GM21529 (cell line): ENCODE data around the gene HOXA13.
A peak's percentile ranks its signal among the peaks of the same experiment; 100 is the strongest.

ENCODE experiments used
- ATAC-seq: cut with Tn5 transposase; IDR thresholded peaks from one replicate; pipeline ENCODE4 v1.9.1; 2021; ENCODE audit not compliant: unreplicated experiment

HOXA13 gene

DNA sequence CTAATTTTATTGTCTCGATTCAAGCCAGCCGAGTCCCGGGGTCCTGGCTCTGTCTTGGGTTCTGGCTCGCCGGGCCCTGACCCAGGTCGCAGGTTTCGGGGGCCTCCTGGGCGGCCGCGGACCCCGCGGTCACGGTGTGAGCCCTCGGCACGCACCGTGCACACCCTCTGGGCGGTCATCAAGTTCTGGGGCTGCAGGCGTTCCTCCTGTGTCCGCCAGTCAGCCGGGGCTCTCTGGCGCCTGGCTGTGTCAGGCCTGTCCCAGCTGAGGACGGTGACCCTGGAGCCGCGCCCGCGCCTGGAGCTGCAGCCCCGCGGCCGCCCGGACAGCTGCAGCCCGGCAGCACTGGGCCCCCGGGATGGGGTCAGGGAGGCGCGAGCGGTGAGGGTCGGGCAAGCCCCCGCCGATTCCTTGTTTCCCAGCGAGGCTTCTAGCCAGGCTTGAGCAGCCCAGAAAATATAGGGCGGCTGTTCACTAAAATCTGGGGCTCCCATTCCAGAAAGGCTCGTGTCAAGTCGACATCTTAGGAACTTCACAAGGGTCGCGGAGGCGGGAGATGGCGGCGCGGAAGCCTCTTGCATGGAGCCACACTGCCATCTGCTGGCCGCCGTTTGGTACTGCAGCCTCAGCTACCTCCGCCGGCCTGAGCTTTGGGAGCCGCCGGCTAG is 39.2 kb downstream of the HOXA13 start:
- peak; percentile 74 for ATAC-seq

- ATAC-seq, result no peak
Observed at GRCh38 chr7:27160145-27160545, 39.7 kb downstream of the HOXA13 start.

DNA sequence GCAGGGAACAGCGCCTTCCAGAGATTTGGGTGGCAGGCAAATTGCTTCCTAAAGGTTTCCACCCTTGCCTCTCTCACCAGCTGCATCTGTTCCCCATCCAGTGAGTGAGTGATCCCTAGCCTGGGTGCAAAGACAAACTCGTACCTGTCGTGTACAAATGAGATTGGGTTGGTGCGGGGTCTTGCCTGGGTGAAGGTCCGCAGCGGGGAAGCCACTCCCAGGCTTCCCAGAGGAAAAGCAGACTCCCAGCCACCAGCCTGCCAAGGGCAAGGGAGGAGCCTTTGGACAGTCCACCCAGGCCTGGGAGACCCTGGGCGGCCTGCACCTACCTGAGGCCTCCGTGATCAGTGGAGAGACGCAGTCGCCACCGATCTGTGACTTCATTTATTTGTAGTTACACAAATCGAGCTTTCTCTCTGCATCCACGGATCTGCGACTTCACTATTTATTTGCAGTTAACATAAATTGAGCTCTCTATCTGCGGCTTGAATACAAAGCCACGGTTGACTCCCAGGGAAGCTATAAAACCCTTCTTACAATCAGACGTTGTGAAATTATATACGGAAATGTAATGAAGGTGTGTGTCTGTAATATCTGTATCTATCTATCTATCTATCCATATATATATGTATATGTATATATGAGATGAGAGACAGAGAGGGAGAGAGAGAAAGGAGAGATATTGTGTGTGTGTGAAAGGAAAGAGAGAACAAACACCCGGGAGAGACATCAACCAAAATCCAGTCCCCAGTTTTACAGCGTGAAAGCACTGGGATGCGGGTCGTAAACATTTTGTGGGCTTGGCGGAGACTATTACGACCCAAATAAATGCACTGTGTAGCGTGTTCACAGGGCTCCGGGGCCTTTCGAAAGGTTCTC is 40.4 kb downstream of the HOXA13 start:
- ATAC-seq, result no peak

- no peak for ATAC-seq
Observed at GRCh38 chr7:27158436-27159265, 41.2 kb downstream of the HOXA13 start.

- ATAC-seq, result no peak
Observed at GRCh38 chr7:27157702-27158431, 42.0 kb downstream of the HOXA13 start.

DNA sequence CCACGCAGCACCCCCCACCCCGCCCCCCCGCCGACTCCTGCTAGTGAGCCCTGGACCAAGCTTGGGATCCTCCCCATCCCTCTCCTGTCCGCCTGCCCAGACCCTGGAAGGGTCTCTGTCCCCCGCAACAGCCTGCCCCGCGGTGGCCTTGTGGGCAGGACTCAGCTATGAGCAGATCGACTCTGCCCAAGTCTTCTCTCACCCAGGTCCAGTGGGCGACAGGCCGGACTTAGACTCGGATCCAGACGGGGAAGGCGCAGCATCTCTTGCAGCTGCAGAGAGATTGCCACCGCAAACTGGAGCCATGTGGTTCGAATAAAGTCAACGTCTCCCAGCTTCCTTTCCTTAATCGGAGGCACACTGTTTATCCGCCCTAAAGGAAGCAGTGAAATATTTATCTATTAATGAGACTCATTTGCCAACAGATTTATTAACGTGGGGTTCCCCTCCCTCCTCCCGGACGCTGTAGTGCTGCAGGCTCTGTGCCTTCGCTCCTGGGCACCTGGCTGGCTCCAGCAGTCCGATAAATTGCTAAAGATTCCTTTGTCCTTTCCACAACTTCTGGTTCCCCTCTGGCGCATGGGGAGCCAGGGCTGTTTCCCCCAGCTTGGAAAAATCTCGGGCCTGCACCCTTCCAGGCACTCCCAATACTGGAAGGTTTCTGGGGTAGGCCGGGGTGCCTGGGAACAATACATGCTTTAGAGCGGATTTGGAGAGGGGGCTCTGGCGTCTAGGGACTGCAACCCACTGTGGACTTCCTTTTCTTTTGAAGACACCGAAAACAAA is 42.8 kb downstream of the HOXA13 start:
- ATAC-seq, result no peak

DNA sequence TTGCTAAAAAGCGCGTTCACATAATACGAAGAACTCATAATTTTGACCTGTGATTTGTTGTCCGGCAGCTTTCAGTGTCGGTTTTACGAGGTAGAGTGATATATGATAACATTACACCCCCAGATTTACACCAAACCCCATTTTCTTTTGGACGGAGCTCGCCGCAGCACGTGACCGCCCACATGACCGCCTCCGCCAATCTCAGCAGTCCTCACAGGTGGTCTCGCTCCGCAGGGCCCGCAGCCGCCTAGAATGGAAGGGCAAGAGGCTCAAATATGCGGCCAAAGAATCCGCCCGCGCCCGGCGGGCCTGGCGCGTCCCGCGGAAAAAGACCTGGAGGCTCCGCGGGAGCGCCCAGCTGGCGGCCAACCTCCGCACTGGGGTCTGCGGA is 43.4 kb downstream of the HOXA13 start, which contains the start of gene HOXA7:
Gene HOXA7, minus strand, starts transcription at position 168 of the 391 bp plus-strand sequence. Its CDS starts 130 bp downstream, at position 38.
- no peak for ATAC-seq

- ATAC-seq, result no peak
Observed at GRCh38 chr7:27155816-27156507, 43.9 kb downstream of the HOXA13 start.

DNA sequence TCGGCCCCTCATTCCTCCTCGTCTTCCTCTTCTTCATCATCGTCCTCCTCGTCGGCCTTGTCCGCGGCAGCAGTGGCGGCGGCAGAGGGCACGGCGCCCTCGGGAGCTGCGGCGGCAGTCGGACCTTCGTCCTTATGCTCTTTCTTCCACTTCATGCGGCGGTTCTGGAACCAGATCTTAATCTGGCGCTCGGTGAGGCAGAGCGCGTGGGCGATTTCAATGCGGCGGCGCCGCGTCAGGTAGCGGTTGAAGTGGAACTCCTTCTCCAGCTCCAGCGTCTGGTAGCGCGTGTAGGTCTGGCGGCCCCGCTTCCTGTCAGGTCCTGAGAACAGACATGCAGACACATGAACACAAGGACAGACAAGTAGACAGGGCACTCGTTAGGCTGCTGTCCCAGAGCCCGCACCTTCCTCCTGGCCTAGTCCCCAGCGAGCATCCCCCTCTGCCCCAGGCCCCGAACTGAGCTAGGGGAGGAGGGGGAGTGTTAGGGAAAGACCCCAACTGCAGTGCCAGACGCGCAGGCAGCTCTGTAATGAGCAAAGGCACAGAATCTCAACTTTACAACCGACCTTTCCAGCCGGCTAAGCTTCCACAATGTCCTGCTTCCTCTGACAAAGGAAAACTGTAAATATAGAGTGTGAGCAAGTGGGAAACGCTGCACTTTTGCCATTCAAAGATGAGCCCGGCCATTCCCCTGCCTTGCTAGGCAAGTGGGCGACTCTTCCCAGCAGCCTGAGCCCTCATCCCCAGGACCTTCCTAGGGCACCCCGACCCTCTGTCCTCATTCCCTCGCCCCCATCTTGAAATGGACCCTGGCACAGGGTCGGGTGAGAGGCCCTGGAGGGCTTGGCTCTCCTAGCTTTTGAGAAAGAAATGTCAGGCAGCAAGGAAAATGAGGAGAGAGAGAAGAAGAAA is 44.7 kb downstream of the HOXA13 start:
- no peak for ATAC-seq

- ATAC-seq, result no peak
Observed at GRCh38 chr7:27154369-27154768, 45.5 kb downstream of the HOXA13 start.

- no peak for ATAC-seq
Observed at GRCh38 chr7:27153526-27153925, 46.4 kb downstream of the HOXA13 start.

DNA sequence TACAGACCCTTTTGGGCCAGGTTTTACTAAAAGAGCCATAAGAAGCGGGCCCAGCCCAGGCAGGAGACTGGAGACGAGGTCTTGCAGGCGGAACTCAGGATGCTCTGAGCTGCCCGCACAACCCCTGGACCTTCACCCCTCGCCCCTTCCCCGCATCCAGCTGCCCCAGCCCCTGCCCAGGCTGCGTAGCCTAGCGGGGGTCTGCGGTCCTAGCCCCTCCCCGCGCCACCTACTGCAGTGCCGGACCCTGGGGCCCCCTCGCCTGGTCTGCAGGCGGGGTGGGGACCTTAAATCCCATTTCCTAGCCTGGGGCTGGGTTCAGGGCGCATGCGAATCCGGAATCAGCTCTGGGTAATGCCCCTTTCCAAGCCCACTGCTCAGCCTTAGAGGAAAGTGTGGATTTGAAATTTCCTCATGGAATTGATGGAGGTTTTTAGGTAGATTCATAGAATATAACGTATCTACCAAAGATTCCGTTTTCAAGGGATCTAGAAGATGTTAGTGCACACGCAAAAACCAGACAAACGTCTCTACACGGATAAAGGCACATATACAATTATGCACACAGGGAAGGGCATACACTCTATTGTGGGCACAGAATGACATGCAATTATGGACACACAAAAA is 47.0 kb downstream of the HOXA13 start:
- ATAC-seq, result no peak

GRCh38 chr7:27151931-27152815 is 47.7 kb downstream of the HOXA13 start, which contains the start of gene HOXA3:
Gene HOXA3 (minus strand): TSS chr7:27152583. CDS start chr7:27110640, 41,943 bp downstream.
- no peak for ATAC-seq

DNA sequence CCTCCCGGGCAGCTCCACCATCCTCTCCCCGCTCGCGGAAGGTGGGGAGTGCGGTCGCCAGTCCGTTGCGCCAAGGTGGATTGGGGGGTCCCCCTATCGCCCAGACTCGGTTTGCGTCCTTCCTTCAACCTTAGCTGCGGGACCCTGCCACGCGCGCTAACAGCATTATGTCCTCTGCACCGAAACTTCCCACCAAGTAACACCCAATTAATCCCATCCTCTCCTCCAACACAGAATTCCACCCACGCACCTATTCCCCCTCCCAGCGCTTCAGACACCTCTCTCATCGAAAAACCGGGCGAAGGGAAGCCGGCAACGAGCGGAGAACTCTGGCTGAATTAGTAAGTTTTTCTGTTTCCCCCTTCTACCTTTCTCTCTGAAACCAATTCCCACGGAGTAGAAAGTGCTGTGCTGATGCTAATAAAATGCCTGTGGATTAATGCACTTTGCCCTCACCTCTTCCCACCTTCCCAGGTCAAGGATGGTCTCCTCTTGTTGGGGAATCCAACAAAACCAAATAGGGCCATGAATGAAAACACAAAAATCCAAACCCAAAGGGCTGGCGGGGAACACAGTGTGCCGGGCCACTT is 48.5 kb downstream of the HOXA13 start:
- ATAC-seq, result no peak

DNA sequence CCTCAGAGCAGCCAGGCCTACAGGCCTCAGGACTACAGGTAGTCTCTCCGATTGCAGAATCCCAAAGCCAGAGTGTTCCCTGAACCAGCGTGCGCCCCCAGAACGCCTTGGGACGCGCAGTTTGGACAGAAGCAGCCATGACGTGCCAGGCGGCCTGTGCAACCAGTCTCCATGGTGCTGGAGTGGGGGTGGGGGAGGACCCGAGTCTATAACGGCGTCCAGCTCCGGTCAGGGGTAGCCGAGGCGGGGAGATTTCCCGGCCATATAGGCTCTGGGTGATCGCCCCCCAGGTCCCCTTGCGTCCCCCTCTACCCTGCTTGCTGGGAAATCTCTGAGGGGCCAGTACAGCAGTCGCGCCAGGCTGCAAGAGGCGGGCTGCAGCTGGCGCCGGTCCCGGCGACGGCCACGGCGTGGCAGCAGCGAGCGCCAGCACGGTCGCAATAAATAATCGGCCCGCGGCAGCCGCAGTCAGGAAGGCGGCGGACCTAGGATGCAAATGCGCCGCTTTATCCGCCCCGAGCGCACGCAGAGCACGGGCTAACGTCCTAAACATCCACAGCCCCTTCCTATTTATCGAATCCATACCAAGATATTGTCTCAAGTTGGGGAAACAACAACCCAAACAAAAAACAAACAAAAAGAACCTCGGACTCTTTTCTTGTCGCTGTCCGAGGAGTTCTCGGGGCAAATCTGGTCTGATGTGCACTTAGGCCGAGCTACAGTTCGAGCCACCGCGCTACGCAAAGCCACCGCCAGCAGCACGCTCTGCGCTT is 49.1 kb downstream of the HOXA13 start:
- peak; percentile 86 for ATAC-seq
